H1 (cell line): ENCODE data around the gene DAPK2. TPM values are rescaled to one million over a fixed set of nuclear protein-coding genes. Genes with fewer than 3 reads are reported as not detected.

ENCODE experiments used
- CEBPB ChIP-seq: IDR thresholded peaks from 2 replicates; pipeline ENCODE4 v1.6.1; 2012; ENCODE audit warnings: low read depth, low read length
- CTBP2 ChIP-seq: IDR thresholded peaks from 2 replicates; pipeline ENCODE4 v1.7.0; 2011; ENCODE audit warnings: borderline replicate concordance, mild to moderate bottlenecking, moderate library complexity, mixed read lengths, low read length; ENCODE audit not compliant: insufficient read depth, insufficient read length
- KDM1A ChIP-seq: fragments of 200-600, 300-600 bp; sonication (generic); IDR thresholded peaks from 2 replicates; pipeline ENCODE4 v1.7.1; 2016; ENCODE audit warnings: mild to moderate bottlenecking, low read length, borderline replicate concordance
- SIN3A ChIP-seq, 2 experiments: IDR thresholded peaks in 1 of 2; conservative IDR thresholded peaks in 1 of 2; 2 replicates each; pipeline ENCODE4 v1.6.1; 2011 to 2012; ENCODE audit warnings: low read length in 2 of 2, improper control_type of control experiment in 1 of 2, low read depth in 1 of 2, mild to moderate bottlenecking in 1 of 2
- USF2 ChIP-seq: IDR thresholded peaks from 2 replicates; pipeline ENCODE4 v1.6.1; 2011; ENCODE audit warnings: low read length, improper control_type of control experiment
- polyA plus RNA-seq, 7 experiments: library from polyadenylated mRNA; depleted of rRNA in 3 of 7; stranded (reverse) in 5 of 7; unstranded in 2 of 7; fragments of >200 nt in 5 of 7; fragments of 200-250 nt in 2 of 7; gene quantifications; 1 replicate in 5 of 7; 2 replicates in 1 of 7; 4 replicates in 1 of 7; pipeline versions ENCODE4 v1.2.1 to v1.2.3, GENCODE V29; 2011 to 2013; ENCODE audit warnings: missing spikeins in 2 of 7, mixed read lengths in 2 of 7
- total RNA-seq: library from RNA; stranded (reverse); fragmentation: NEBNext Ultra II Directional; extraction: Animal tissue kit (Norgen Biotek cat#: 25700); gene quantifications from 2 replicates; pipeline ENCODE4 v1.2.1, GENCODE V29; 2021

The DAPK2 gene
- total and polyA plus RNA-seq, 2 of the 8 experiments (the other 6 are each of a cell fraction or from before 2014, with no cell fraction given), result 1.8 to 2.9 TPM

GRCh38 chr15:64072812-64073211 is 26.5 kb upstream of the DAPK2 start (continued):
- no peak for TF ChIP-seq USF2
- no peak for TF ChIP-seq KDM1A
- TF ChIP-seq CEBPB, result no peak
- no peak for TF ChIP-seq SIN3A (conservative IDR thresholded peaks at IDR 0.05 in 1 of 2, IDR thresholded peaks at IDR 0.05 in 1 of 2; ENCODE audit: low read depth in 1 of 2, low read length in 2 of 2)
- TF ChIP-seq CTBP2, result no peak
